H1 (cell line): ENCODE data around the gene PSMD12. TPM values are rescaled to one million over a fixed set of nuclear protein-coding genes. Genes with fewer than 3 reads are reported as not detected.

Source experiments
- ATF2 ChIP-seq: IDR thresholded peaks from 2 replicates; pipeline ENCODE4 v1.6.1; 2012; ENCODE audit warnings: low read length, inconsistent platforms
- BRCA1 ChIP-seq: IDR thresholded peaks from 2 replicates; pipeline ENCODE4 v1.6.1; 2012; ENCODE audit warnings: low read depth, low read length, improper control_type of control experiment
- GTF2F1 ChIP-seq: IDR thresholded peaks from 2 replicates; pipeline ENCODE4 v1.6.1; 2012; ENCODE audit warnings: low read depth, low read length, improper control_type of control experiment, borderline replicate concordance
- JUN ChIP-seq: IDR thresholded peaks from 2 replicates; pipeline ENCODE4 v1.6.1; 2011; ENCODE audit warnings: low read depth, mild to moderate bottlenecking, improper control_type of control experiment, low read length
- NANOG ChIP-seq: IDR thresholded peaks from 2 replicates; pipeline ENCODE4 v1.6.1; 2011; ENCODE audit warnings: low read length, low read depth, mild to moderate bottlenecking, inconsistent platforms; ENCODE audit not compliant: insufficient read depth, poor library complexity, severe bottlenecking
- SIN3A ChIP-seq, 2 experiments: IDR thresholded peaks in 1 of 2; conservative IDR thresholded peaks in 1 of 2; 2 replicates each; pipeline ENCODE4 v1.6.1; 2011 to 2012; ENCODE audit warnings: low read length in 2 of 2, improper control_type of control experiment in 1 of 2, low read depth in 1 of 2, mild to moderate bottlenecking in 1 of 2
- SP2 ChIP-seq: IDR thresholded peaks from 2 replicates; pipeline ENCODE4 v1.6.1; 2012; ENCODE audit warnings: mild to moderate bottlenecking, low read length, inconsistent platforms
- SRF ChIP-seq: IDR thresholded peaks from 2 replicates; pipeline ENCODE4 v1.6.1; 2011; ENCODE audit warnings: mild to moderate bottlenecking, low read depth, low read length, moderate library complexity
- TAF1 ChIP-seq: IDR thresholded peaks from 2 replicates; pipeline ENCODE4 v1.6.1; 2011; ENCODE audit warnings: mild to moderate bottlenecking, low read depth, low read length
- polyA plus RNA-seq, 7 experiments: library from polyadenylated mRNA; depleted of rRNA in 3 of 7; stranded (reverse) in 5 of 7; unstranded in 2 of 7; fragments of >200 nt in 5 of 7; fragments of 200-250 nt in 2 of 7; gene quantifications; 1 replicate in 5 of 7; 2 replicates in 1 of 7; 4 replicates in 1 of 7; pipeline versions ENCODE4 v1.2.1 to v1.2.3, GENCODE V29; 2011 to 2013; ENCODE audit warnings: missing spikeins in 2 of 7, mixed read lengths in 2 of 7
- total RNA-seq: library from RNA; stranded (reverse); fragmentation: NEBNext Ultra II Directional; extraction: Animal tissue kit (Norgen Biotek cat#: 25700); gene quantifications from 2 replicates; pipeline ENCODE4 v1.2.1, GENCODE V29; 2021
- TF ChIP-seq, protein P1 (sequence below): fragments of 300-600 bp; sonication (generic); IDR thresholded peaks from 2 replicates; pipeline ENCODE4 v1.7.1; 2012; ENCODE audit warnings: low read length, moderate library complexity, mild to moderate bottlenecking, inconsistent platforms; ENCODE audit not compliant: insufficient replicate concordance

Gene PSMD12
- total and polyA plus RNA-seq, 2 of the 8 experiments (the other 6 are each of a cell fraction or from before 2014, with no cell fraction given): 14.0 to 82.4 TPM

DNA sequence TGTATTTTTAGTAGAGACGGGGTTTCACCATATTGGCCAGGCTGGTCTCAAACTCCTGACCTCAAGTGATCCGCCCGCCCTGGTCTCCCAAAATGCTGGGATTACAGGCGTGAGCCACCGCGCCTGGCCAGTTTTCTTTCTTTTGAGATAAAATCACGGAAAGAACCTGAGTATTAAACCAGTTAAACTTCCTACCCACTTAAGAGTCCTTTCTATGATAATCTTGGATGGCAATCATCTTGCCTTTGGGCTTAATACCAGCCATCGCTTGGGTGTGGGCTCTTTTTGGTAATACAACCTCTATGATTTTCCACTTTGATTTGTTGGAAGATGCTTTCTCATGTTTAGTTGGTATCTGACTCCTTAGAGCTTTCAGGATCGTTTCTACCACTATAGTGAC is 34.7 kb upstream of the PSMD12 start (continued):
- TF ChIP-seq, protein P1, sequence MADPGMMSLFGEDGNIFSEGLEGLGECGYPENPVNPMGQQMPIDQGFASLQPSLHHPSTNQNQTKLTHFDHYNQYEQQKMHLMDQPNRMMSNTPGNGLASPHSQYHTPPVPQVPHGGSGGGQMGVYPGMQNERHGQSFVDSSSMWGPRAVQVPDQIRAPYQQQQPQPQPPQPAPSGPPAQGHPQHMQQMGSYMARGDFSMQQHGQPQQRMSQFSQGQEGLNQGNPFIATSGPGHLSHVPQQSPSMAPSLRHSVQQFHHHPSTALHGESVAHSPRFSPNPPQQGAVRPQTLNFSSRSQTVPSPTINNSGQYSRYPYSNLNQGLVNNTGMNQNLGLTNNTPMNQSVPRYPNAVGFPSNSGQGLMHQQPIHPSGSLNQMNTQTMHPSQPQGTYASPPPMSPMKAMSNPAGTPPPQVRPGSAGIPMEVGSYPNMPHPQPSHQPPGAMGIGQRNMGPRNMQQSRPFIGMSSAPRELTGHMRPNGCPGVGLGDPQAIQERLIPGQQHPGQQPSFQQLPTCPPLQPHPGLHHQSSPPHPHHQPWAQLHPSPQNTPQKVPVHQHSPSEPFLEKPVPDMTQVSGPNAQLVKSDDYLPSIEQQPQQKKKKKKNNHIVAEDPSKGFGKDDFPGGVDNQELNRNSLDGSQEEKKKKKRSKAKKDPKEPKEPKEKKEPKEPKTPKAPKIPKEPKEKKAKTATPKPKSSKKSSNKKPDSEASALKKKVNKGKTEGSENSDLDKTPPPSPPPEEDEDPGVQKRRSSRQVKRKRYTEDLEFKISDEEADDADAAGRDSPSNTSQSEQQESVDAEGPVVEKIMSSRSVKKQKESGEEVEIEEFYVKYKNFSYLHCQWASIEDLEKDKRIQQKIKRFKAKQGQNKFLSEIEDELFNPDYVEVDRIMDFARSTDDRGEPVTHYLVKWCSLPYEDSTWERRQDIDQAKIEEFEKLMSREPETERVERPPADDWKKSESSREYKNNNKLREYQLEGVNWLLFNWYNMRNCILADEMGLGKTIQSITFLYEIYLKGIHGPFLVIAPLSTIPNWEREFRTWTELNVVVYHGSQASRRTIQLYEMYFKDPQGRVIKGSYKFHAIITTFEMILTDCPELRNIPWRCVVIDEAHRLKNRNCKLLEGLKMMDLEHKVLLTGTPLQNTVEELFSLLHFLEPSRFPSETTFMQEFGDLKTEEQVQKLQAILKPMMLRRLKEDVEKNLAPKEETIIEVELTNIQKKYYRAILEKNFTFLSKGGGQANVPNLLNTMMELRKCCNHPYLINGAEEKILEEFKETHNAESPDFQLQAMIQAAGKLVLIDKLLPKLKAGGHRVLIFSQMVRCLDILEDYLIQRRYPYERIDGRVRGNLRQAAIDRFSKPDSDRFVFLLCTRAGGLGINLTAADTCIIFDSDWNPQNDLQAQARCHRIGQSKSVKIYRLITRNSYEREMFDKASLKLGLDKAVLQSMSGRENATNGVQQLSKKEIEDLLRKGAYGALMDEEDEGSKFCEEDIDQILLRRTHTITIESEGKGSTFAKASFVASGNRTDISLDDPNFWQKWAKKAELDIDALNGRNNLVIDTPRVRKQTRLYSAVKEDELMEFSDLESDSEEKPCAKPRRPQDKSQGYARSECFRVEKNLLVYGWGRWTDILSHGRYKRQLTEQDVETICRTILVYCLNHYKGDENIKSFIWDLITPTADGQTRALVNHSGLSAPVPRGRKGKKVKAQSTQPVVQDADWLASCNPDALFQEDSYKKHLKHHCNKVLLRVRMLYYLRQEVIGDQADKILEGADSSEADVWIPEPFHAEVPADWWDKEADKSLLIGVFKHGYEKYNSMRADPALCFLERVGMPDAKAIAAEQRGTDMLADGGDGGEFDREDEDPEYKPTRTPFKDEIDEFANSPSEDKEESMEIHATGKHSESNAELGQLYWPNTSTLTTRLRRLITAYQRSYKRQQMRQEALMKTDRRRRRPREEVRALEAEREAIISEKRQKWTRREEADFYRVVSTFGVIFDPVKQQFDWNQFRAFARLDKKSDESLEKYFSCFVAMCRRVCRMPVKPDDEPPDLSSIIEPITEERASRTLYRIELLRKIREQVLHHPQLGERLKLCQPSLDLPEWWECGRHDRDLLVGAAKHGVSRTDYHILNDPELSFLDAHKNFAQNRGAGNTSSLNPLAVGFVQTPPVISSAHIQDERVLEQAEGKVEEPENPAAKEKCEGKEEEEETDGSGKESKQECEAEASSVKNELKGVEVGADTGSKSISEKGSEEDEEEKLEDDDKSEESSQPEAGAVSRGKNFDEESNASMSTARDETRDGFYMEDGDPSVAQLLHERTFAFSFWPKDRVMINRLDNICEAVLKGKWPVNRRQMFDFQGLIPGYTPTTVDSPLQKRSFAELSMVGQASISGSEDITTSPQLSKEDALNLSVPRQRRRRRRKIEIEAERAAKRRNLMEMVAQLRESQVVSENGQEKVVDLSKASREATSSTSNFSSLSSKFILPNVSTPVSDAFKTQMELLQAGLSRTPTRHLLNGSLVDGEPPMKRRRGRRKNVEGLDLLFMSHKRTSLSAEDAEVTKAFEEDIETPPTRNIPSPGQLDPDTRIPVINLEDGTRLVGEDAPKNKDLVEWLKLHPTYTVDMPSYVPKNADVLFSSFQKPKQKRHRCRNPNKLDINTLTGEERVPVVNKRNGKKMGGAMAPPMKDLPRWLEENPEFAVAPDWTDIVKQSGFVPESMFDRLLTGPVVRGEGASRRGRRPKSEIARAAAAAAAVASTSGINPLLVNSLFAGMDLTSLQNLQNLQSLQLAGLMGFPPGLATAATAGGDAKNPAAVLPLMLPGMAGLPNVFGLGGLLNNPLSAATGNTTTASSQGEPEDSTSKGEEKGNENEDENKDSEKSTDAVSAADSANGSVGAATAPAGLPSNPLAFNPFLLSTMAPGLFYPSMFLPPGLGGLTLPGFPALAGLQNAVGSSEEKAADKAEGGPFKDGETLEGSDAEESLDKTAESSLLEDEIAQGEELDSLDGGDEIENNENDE: no peak
- no peak for TF ChIP-seq SRF
- TF ChIP-seq BRCA1: no peak
- TF ChIP-seq SIN3A (conservative IDR thresholded peaks at IDR 0.05 in 1 of 2, IDR thresholded peaks at IDR 0.05 in 1 of 2; ENCODE audit: low read depth in 1 of 2, low read length in 2 of 2): no peak
- TF ChIP-seq SP2: no peak
- TF ChIP-seq NANOG: no peak
- TF ChIP-seq ATF2: no peak
- no peak for TF ChIP-seq TAF1
- TF ChIP-seq GTF2F1: no peak
- no peak for TF ChIP-seq JUN
